HCT116 (cell line): ENCODE measurements around the gene HLA-F. TPM values are rescaled to one million over a fixed set of nuclear protein-coding genes. Genes with fewer than 3 reads are reported as not detected.
A peak's percentile ranks its signal among the peaks of the same experiment; 100 is the strongest.

ENCODE experiments used
- ATAC-seq: fragments of 200-7000 bp; cut with Tn5 transposase; 2 replicates; pipeline ENCODE4 v1.9.1; 2020; ENCODE audit warnings: mild to moderate bottlenecking, moderate library complexity
- BruUV-seq: library from RNA; stranded (reverse); fragments of 400-500 nt; replicated peaks from 2 replicates; lab custom pipeline; 2021; lab: Mats Ljungman, UMichigan
- CTCF ChIA-PET: fragments of 300-600 bp; sonication (Branson Sonifier 250); formaldehyde crosslinking; loops from one replicate; lab custom pipeline; 2021; ENCODE audit warnings: antibody characterized with exemption; lab: Charles Lee
- POLR2A ChIA-PET: fragments of 300-600, 350-600 bp; sonication (Branson Sonifier 250); formaldehyde crosslinking; loops from one replicate; lab custom pipeline; 2021; ENCODE audit warnings: antibody characterized with exemption; lab: Charles Lee
- RAD21 ChIA-PET, 2 experiments: fragments of 300-600 bp; sonication (Branson Sonifier 250); formaldehyde crosslinking; loops; one replicate each; lab custom pipeline; 2023; ENCODE audit warnings: low total read pairs in 2 of 2; ENCODE audit not compliant: uncharacterized antibody in 2 of 2, unreplicated experiment in 2 of 2, low non-redundant PET in 1 of 2; lab: Charles Lee
- DNase-seq: peaks from one replicate; pipeline ENCODE4 v3.0.0-alpha.2; 2010; ENCODE audit warnings: low read depth, low spot score
- H2AFZ ChIP-seq: fragments of 200-600 bp; shearing (Covaris generic), sonication (generic); 2 replicates; pipeline ENCODE4 v1.6.1; 2017; ENCODE audit warnings: low read depth, mixed run types, mixed read lengths, antibody characterized with exemption, low read length; ENCODE audit not compliant: poor library complexity, severe bottlenecking
- H3K27ac ChIP-seq: 2 replicates; pipeline ENCODE4 v1.5.1; 2012; ENCODE audit warnings: low read depth, low read length
- H3K27me3 ChIP-seq: fragments of 200-600 bp; sonication (generic); 2 replicates; pipeline ENCODE4 v1.6.1; 2016; ENCODE audit warnings: mixed run types, low read length, mixed read lengths; ENCODE audit not compliant: insufficient read depth
- H3K36me3 ChIP-seq, 2 experiments: fragments of 200-500 bp in 1 of 2; fragments of 200-600 bp in 1 of 2; sonication (Bioruptor generic) in 1 of 2; sonication (generic) in 1 of 2; 2 replicates each; pipeline versions ENCODE4 v1.5.1 to v1.6.1; 2014 to 2016; ENCODE audit warnings: low read length in 2 of 2, inconsistent platforms in 1 of 2, mixed read lengths in 1 of 2, mixed run types in 1 of 2; ENCODE audit not compliant: insufficient read depth in 2 of 2, control insufficient read depth in 1 of 2
- H3K4me1 ChIP-seq, 2 experiments: fragments of 200-600 bp in 1 of 2; sonication (generic) in 1 of 2; 2 replicates each; pipeline versions ENCODE4 v1.5.1 to v1.6.1; 2012 to 2017; ENCODE audit warnings: low read length in 2 of 2, inconsistent platforms in 1 of 2, mild to moderate bottlenecking in 1 of 2, mixed read lengths in 1 of 2, mixed run types in 1 of 2, moderate library complexity in 1 of 2; ENCODE audit not compliant: insufficient read depth in 2 of 2, control insufficient read depth in 1 of 2
- H3K4me2 ChIP-seq: fragments of 200-600 bp; sonication (generic); 2 replicates; pipeline ENCODE4 v1.6.1; 2017; ENCODE audit warnings: mixed run types, low read length, mixed read lengths
- H3K4me3 ChIP-seq, 2 experiments: fragments of 200-600 bp in 1 of 2; sonication (generic) in 1 of 2; replicated peaks in 1 of 2; 2 replicates each; pipeline ENCODE4 v1.5.1; 2011 to 2016; ENCODE audit warnings: low read length in 2 of 2, control low read depth in 1 of 2, low read depth in 1 of 2, mild to moderate bottlenecking in 1 of 2, mixed read lengths in 1 of 2, mixed run types in 1 of 2
- H3K79me2 ChIP-seq: fragments of 200-600 bp; sonication (generic); 2 replicates; pipeline ENCODE4 v1.6.1; 2017; ENCODE audit warnings: mild to moderate bottlenecking, mixed run types, low read length, moderate library complexity, mixed read lengths; ENCODE audit not compliant: insufficient read depth
- H3K9ac ChIP-seq: fragments of 200-600 bp; sonication (generic); 2 replicates; pipeline ENCODE4 v1.6.1; 2016; ENCODE audit warnings: low read length, mixed read lengths
- H3K9me2 ChIP-seq: fragments of 200-600 bp; sonication (generic), shearing (Covaris generic); 2 replicates; pipeline ENCODE4 v1.6.1; 2017; ENCODE audit warnings: mixed run types, mild to moderate bottlenecking, moderate library complexity; ENCODE audit not compliant: insufficient read depth
- H3K9me3 ChIP-seq, 2 experiments: fragments of 200-500 bp in 1 of 2; fragments of 200-600 bp in 1 of 2; sonication (Bioruptor generic) in 1 of 2; sonication (generic) in 1 of 2; 2 replicates each; pipeline ENCODE4 v1.6.1; 2014 to 2017; ENCODE audit warnings: low read length in 2 of 2, mixed read lengths in 2 of 2, inconsistent platforms in 1 of 2, low read depth in 1 of 2, mild to moderate bottlenecking in 1 of 2, mixed run types in 1 of 2, moderate library complexity in 1 of 2; ENCODE audit not compliant: control insufficient read depth in 1 of 2, insufficient read depth in 1 of 2
- H4K20me1 ChIP-seq: fragments of 200-600 bp; sonication (generic), shearing (Covaris generic); 2 replicates; pipeline ENCODE4 v1.6.1; 2017; ENCODE audit warnings: mixed run types, mild to moderate bottlenecking, moderate library complexity; ENCODE audit not compliant: insufficient read depth
- CTCF ChIP-seq, 3 experiments: fragments of 200-600 bp in 1 of 3; sonication (generic) in 1 of 3; IDR thresholded peaks in 2 of 3; conservative IDR thresholded peaks in 1 of 3; 2 replicates each; pipeline ENCODE4 v1.5.1; 2012 to 2017; ENCODE audit warnings: low read depth in 2 of 3, low read length in 2 of 3, antibody characterized with exemption in 1 of 3, borderline replicate concordance in 1 of 3, control low read depth in 1 of 3, mild to moderate bottlenecking in 1 of 3, mixed read lengths in 1 of 3, mixed run types in 1 of 3, moderate library complexity in 1 of 3; ENCODE audit not compliant: insufficient read depth in 1 of 3
- FOSL1 ChIP-seq: IDR thresholded peaks from 2 replicates; pipeline ENCODE4 v1.6.1; 2012; ENCODE audit warnings: low read depth
- RAD21 ChIP-seq: IDR thresholded peaks from 2 replicates; pipeline ENCODE4 v1.6.1; 2012; ENCODE audit warnings: low read depth, mild to moderate bottlenecking
- ZFX ChIP-seq: fragments of 450-650 bp; IDR thresholded peaks from 2 replicates; pipeline ENCODE4 v1.6.1; 2017
- intact Hi-C: fragments of 100-400 bp; cut with micrococcal nuclease; formaldehyde crosslinking; loops from 2 replicates; pipeline ENCODE4 v1.10.0; 2022
- total RNA-seq: library from RNA; stranded (reverse); gene quantifications from one replicate; pipeline ENCODE4 v1.2.1, GENCODE V29; 2021; ENCODE audit not compliant: unreplicated experiment

HLA-F gene
- total RNA-seq, 1 experiment from 2014 or later = 24.6 TPM

GRCh38 chr6:29702519-29703103 lies 20.6 kb upstream of the HLA-F start:
- peak; percentile 72 to 88 (median 88) for TF ChIP-seq CTCF (IDR thresholded peaks at IDR 0.05 in 2 of 3, conservative IDR thresholded peaks at IDR 0.05 in 1 of 3; ENCODE audit: borderline replicate concordance in 1 of 3, insufficient read depth in 1 of 3, low read depth in 2 of 3, low read length in 2 of 3)
- no peak for TF ChIP-seq ZFX
- TF ChIP-seq FOSL1 = no peak
- peak; percentile 72 for TF ChIP-seq RAD21
- no peaks in the 10 kb centered on the region for H3K79me2 ChIP-seq
- no peaks in the 10 kb centered on the region for H4K20me1 ChIP-seq
- H3K4me1 ChIP-seq = peaks cover 0 to 3% of the 10 kb centered on the region in 2 experiments; a peak in 1 of 4 replicates
- H2AFZ ChIP-seq = peak overlapping the region; percentile 71
- H3K27ac ChIP-seq = no peak overlapping the region
- H3K4me2 ChIP-seq = peak overlapping the region; percentile 31; the same call in 1 of the 2 replicates
- DNase-seq = peak; percentile 36
- POLR2A ChIA-PET = no interaction called here
- H3K9me2 ChIP-seq = no peaks in the 10 kb centered on the region
- CTCF ChIA-PET = interaction anchor here (0.7 to 2.6 kb wide), 7 partner anchors 46 to 135 kb away, joined by 3 to 15 read pairs (median 4); no protein-coding TSS in a partner anchor
- no peak overlapping the region for H3K4me3 ChIP-seq
- H3K9ac ChIP-seq = no peak overlapping the region
- no peaks in the 10 kb centered on the region for H3K27me3 ChIP-seq
- ATAC-seq = peak; percentile 99
- RAD21 ChIA-PET = no interaction called here
- no peaks in the 10 kb centered on the region for H3K9me3 ChIP-seq
- intact Hi-C loops = no loop called here
- BruUV-seq = no TSS peak
- no peaks in the 10 kb centered on the region for H3K36me3 ChIP-seq
